ENCODE measurements around the gene PDGFC.
A peak's percentile ranks its signal among the peaks of the same experiment; 100 is the strongest.

Gene PDGFC

DNA sequence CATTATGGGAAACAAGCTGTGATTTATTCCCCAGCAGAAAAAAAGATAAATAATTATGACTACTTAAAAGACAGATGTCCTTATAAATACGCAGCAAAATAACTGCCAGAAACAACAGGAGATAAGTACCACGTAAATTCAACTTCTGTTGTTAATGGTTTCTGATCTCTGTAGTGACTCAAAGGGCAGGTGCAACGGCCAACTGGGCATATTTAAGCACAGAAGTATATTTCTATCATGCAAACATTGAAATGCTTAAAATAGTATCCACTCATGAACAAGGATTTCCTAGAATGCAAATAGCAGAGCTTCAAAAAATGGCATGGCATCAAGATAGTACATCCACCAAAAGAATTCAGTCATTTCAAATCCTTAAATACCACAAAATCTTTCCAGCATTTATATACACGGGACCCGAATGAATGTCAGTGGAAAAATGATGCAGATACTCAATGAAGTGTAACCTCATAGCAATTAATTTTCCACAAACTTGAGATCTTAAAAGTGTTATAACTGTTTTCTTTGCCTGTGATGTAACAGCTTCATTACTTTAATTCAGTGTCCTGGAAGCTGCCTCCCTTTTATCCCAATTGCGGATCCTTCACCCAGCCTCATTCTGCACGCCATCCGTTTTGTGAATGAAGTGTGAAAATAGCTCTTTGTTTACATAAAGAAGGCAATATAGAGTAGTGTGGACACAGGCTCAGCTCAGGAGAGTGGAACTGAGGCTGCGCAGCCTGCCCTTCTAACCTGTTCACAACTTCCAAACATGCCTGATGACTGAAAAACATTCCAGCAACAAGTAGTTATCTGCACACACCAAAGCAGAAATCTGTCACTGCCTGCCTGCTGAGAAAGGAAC lies 10.2 kb downstream of the PDGFC start:
- TF ChIP-seq, protein P1, sequence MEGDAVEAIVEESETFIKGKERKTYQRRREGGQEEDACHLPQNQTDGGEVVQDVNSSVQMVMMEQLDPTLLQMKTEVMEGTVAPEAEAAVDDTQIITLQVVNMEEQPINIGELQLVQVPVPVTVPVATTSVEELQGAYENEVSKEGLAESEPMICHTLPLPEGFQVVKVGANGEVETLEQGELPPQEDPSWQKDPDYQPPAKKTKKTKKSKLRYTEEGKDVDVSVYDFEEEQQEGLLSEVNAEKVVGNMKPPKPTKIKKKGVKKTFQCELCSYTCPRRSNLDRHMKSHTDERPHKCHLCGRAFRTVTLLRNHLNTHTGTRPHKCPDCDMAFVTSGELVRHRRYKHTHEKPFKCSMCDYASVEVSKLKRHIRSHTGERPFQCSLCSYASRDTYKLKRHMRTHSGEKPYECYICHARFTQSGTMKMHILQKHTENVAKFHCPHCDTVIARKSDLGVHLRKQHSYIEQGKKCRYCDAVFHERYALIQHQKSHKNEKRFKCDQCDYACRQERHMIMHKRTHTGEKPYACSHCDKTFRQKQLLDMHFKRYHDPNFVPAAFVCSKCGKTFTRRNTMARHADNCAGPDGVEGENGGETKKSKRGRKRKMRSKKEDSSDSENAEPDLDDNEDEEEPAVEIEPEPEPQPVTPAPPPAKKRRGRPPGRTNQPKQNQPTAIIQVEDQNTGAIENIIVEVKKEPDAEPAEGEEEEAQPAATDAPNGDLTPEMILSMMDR (IDR thresholded peaks at IDR 0.05; ENCODE audit: low read length, missing control alignments), result no peak
- H3K4me3 ChIP-seq (replicated peaks; ENCODE audit: low read depth, low read length), result no peak overlapping the region
- no peak for DNase-seq (ENCODE audit: low read depth)

DNA sequence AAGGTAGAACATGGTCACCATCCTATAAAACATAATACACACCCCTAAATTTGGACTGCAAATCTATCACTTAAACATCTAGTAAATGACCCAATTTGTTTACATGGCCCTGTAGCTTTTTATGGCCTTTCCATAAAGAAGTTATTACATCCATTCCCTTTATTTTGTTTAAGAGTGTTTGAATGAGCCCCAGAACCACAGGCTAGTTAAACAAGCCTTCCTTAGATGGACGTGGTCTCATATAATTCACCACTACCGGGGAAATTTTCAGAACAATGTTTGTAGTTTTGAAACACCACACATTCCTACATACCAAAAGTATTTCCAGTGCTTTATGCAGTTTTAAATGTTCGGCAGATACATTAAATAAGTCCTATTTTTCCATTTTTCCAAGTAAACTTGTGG lies 12.3 kb downstream of the PDGFC start:
- no peak overlapping the region for H3K4me3 ChIP-seq (replicated peaks; ENCODE audit: low read depth, low read length)
- TF ChIP-seq, protein P1 (IDR thresholded peaks at IDR 0.05; ENCODE audit: low read length, missing control alignments), result no peak
- peak; percentile 55 for DNase-seq (ENCODE audit: low read depth)

DNA sequence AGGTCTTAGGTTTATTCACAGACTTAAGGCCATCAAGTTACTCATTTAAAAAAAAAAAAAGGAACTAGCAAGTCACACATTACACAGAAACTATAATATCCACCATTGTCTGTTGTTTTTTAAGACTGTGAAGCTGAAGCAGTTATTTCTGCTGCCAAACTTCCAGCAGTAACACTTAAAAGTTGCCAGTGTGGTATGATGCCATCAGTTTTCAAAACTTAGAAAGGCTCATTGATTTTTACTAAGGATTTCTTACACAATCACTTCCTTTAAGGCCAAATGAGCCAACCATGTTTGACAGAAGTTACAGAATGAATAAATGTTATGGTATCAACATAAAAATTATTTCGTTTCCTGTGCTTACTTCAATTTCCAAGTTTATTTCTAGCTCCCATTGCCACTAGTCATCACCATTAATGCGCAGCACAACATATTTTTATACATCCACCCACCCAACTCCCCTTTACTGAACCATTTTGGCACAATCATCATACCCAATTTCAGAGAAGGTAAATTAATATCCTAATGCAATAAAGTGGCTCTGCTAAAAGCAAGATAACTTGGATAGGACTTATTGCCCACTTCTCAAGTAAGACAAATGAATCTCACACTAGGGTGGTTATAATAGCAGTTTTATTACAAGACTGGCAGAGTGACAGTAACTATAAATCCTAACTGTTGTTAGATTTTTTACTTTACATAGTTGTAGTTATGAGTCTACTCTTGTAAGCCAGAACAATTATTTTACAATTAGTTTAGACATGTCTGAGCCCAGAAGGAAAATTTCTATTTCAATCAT lies 13.1 kb downstream of the PDGFC start:
- DNase-seq (ENCODE audit: low read depth), result peak; percentile 61
- H3K4me3 ChIP-seq (replicated peaks; ENCODE audit: low read depth, low read length), result no peak overlapping the region
- TF ChIP-seq, protein P1 (IDR thresholded peaks at IDR 0.05; ENCODE audit: low read length, missing control alignments), result no peak

DNA sequence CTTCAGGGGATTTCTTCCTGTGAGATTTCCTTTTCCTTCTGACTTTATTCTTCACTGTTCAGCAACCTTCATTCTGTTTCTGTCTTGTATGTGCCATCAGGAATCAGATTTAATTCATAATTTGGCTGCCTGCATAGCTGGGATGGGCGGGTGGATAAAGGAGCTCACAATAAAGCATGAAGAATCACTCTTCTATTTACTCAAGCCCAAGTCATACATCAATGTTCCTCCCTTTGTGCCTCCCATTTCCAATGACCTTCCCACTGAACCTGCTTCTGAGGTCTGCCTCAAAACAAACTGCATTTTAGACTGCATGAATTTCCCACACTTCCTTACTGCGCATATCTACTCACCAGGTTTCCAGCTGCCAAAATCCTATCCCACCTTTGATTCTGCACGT lies 14.0 kb downstream of the PDGFC start:
- DNase-seq (ENCODE audit: low read depth), result no peak
- TF ChIP-seq, protein P1 (IDR thresholded peaks at IDR 0.05; ENCODE audit: low read length, missing control alignments), result no peak
- H3K4me3 ChIP-seq (replicated peaks; ENCODE audit: low read depth, low read length), result no peak overlapping the region

DNA sequence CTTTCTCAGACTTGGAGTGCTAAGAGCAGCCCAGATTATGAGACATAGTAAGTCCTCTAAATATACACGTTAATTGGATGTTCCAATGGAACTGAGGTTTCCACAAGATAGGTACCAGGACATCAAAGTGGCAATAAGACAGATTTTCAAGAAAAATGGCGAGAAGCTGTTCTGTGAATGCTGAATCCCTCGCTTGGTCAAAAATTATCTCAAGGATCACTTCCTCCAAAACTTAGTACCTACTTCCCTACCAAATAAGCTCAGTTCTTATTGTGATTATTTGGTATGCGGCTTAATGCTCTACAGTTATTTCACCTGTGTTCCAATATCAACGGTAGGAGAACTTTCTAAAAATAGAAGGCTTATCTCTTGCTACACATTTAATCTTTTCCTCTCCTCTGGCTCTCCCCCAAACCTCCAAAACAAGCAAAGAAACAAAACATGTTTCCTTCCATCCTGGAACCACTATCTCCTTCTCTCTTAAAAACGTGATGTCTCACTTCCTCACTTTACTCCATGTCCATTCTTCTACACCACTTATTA lies 14.7 kb downstream of the PDGFC start:
- TF ChIP-seq, protein P1 (IDR thresholded peaks at IDR 0.05; ENCODE audit: low read length, missing control alignments), result no peak
- no peak overlapping the region for H3K4me3 ChIP-seq (replicated peaks; ENCODE audit: low read depth, low read length)
- no peak for DNase-seq (ENCODE audit: low read depth)

DNA sequence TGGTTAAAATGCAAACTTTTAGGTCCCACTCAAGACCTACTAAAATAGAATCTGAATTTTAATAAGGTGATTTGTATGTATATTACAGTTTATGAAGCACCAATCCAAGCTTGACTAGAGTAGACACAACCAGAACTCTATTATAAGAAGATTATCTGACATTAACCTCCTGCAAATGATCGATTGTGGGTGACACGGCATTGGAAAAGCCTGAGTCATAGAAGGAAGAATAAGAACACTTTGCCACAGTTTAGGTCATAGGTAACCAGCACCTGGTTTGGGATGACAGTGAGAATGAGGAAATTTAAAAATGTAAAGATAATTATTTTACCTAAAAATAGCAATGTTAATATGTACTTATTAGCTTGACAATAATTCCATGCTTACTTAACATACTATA lies 15.2 kb downstream of the PDGFC start:
- no peak overlapping the region for H3K4me3 ChIP-seq (replicated peaks; ENCODE audit: low read depth, low read length)
- TF ChIP-seq, protein P1 (IDR thresholded peaks at IDR 0.05; ENCODE audit: low read length, missing control alignments), result no peak
- DNase-seq (ENCODE audit: low read depth), result no peak

All from fibroblast of pulmonary artery (primary cell).